ENCODE results near the gene DHRS3.
A peak's percentile ranks its signal among the peaks of the same experiment; 100 is the strongest.

Gene DHRS3

DNA sequence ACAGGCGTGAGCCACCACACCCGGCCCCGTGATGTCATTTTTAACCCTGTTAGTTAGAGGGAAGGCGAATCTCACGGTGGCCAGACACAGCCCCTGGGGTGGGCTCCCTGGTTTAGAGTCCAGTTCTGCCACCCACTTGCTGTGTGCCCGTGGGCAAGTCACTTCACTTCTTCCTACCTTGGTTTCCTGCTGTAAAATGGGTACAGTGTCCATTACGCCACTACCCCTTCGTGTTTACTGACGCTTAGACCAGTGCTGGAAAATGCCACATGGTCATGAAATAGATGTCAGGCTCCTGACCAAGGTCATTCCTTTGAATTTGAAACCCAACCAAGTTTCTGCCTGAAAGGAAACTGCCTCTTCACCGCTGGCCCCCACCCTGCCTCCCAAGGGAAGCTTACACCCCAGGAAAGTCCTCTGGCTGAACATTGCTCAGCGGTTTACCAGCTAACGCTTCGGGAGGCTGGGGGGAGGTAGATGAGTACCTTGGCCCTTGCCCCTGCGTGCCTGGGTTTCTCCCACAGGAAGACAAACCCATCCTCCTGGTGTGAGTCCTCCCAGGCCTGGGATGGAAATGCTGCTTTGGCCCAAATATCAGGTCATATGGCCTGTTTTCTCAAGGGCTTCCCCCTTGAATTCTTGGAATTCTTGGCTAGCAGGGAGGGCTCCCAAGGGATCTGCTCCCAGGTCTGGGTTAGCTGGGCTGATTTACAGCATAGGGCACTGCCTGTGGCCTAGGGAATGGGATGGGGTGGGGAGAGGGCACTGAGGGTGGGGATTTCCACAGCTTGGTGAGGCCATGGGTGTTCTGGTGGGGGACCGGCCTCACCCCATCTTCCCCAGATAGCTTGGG is 18.3 kb upstream of the DHRS3 start:
- DNase-seq = no peak

GRCh38 chr1:12634696-12635202 is 16.7 kb upstream of the DHRS3 start:
- DNase-seq = no peak

DNA sequence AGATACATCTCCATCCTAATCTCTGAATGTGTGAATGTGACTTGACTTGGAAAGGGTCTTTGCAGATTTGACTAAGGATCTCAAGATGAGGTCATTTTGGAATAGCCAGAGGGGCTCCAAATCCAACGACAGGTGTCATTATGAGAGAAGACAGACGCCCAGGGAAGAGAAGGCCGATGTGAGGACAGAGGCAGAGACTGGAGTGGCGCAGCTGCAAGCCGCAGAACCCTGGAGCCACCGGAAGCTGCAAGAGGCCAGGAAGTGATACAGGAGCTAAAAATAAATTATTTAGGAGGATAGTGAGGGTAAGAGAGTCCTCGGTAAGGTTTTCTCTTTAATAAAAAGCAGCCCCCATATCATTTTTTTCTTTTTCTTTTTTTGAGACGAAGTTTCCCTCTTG is 16.1 kb upstream of the DHRS3 start:
- DNase-seq = no peak

DNA sequence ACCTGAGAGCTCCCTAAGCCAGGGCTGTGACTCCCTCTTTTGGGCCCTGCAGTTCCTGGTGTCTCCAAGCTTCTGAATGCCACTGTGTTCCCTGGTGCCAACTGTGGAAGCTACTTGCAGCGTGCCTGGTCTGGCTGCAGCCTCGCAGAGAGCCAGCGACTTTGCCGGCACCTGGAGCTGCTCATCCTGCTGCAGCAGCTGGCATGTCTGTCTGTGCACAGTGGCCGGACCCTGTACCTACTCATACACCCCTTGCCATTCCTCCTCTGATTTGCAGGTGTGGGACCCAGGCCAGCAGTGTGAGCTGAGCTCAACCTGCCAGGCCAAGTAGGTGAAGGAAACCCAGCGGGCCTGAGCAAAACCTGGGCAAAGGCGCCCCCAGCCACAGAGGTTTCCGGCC is 13.6 kb upstream of the DHRS3 start:
- no peak for DNase-seq

DNA sequence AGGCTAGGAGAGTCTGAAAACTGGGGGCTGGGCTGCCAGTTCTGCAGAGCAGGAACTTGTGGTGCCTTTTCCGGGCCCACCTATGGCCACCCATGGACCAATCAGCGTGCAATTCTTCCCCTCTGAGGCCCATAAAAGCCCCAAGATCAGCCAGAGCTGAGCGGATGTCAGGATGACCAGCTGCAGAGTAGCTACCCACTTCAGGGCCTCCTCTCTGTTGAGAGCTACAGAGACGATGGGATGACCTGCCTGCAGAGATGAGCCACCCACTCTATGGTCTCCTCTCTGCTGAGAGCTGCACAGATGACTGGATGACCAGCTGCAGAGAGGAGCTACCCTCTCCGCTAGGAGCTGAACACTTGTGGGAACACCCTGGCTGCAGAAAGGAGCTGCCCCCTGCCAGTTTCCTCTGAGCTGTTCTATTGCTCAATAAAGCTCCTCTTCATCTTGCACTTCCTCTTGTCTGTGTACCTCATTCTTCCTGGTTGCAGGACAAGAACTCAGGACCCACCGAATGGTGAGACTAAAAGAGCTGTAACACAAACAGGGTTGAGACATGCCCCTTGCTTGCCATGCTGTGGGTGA is 13.0 kb upstream of the DHRS3 start:
- DNase-seq = peak; percentile 34

DNA sequence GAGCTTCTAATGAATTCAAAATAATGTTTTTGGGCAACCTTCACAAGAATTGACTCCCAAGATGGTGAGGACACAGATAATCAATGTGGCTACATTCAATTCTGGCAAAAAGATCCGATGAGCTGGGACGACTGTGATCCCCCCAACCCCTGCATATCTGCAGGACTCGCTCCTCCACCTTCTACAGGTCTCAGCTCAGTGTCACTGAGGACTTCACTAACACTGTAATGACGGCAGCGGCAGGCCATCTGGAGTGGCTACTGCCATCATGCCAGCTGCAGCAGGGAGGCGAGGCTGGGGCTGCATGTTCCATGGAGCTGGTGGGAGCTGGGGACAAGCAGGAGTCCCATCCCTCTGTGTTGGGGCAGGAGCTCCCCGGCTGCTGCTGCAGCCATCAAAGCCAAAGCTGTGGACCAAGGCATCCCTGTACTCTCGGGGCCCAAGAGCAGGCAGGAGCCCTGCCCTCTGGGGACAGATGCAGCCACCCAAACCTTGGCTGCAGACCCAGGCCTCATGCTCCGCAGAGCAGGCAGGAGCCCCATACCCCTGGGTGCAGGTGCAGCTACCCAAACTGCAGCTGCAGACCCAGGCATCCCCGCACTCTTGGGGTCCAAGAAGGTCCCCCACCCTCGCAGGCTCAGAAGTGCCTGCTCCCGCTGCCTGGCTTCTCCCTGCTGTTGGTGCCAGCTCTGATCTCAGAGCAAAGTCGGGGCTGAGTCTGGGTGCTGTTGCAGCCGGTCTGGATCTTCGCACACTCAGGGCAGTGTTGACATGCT is 12.2 kb upstream of the DHRS3 start:
- no peak for DNase-seq

DNA sequence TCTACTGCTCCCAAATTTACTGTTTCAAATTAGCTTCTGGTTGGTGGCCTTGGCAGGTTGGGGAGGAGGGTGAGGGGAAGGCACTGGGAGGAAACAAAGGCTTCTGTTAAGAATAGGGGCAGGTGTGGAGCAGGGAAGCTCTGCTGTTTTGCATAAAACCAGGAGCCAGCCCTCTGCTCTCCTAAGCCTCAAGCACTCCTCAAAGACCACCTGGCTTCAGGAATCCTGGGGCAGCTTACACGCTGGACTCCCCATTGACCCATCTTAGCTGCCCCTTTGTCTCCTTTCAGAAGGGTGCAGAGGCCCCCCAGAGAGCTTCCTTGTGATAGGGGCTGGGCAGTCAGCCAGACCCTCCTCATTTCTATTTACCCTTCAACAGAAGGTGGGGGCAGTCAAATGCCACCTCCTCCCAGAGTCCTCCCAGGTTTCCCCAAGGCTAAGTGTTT is 11.5 kb upstream of the DHRS3 start:
- no peak for DNase-seq

- DNase-seq = no peak
Measured at GRCh38 chr1:12627296-12627695, 9.3 kb upstream of the DHRS3 start.

DNA sequence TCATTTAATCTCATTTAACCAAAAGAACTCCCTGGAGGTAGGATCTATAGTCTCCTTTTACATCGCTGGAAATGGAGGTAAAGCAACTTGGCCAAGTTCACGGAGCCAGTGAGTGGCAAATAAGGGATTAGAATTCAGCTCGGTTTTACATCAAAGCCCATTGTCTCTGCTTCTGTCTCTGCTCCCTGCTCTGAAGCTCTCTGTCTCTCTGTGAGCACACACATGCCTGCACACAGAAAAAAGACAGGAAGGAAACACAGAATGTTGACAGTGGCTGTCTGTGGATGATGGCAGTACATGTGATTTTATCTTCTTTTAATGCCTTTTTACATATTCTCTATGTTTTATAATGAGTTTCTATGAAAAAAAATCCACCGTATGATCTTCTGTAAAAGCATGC is 8.9 kb upstream of the DHRS3 start:
- no peak for DNase-seq

GRCh38 chr1:12625276-12625675 is 7.3 kb upstream of the DHRS3 start:
- no peak for DNase-seq

DNA sequence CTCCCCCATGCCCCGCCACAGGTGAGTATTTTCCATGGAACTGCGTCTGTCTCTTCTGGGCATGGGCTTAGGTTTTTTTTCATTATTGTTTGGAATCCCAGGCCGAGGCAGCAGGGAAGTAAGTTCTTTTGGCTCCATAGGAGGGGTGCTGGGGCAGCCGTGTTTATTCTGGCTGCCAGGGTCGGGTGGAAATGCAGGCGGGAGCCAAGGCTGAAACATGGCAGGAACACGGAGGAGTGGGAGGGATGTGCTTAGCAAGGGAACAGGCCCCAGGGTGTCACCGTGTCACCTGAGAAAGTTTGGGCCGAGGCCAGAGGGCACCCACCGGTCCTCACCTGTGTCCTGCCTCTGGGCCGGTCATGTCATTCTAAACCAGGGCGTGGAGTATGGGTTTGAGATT is 4.5 kb upstream of the DHRS3 start:
- no peak for DNase-seq

DNA sequence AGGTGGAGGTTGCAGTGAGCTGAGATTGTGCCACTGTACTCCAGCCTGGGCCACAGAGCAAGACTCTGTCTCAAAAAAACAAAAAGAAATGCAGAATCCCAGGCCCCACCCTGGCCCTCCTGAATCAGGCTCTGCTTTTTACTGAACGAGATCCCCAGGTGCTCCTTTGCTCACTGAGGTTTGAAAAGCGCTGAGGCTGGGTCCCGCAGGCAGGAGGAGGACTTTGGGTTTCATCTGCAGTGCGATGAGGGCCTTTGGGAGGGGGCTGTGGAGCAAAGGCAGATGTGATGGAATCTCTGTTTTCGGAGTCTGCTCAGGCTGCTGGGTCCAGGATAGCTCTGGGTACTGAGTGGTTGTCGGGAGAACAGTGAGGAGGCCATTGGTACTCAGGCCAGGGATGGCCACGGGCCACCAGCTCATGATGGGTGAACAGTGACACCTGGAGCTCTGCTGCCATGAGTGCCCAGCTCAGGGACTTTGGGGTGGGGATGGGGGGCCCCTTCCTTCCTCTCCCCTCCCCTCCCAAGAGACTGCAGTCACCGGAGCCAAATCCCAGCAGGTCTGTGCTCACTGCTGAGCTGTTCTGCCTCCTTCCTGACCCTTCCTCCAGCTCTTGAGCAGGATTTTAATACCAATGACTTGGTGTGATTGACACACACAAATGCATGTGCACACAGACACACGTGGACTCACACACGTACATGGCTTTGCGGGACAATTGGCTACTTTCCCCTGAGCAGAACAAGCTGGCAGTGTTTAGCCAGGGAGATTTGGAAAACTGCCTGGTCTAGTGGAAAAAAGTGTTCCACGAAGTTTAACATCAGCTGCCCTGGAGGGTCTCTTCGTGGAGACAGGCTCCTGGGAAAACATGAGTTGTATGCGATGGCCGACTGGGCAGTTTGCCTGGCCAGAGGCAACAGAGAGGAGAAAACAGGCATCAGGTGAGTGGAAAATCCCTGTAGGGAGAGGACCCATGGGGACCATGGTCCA is 3.6 kb upstream of the DHRS3 start:
- no peak for DNase-seq

DNA sequence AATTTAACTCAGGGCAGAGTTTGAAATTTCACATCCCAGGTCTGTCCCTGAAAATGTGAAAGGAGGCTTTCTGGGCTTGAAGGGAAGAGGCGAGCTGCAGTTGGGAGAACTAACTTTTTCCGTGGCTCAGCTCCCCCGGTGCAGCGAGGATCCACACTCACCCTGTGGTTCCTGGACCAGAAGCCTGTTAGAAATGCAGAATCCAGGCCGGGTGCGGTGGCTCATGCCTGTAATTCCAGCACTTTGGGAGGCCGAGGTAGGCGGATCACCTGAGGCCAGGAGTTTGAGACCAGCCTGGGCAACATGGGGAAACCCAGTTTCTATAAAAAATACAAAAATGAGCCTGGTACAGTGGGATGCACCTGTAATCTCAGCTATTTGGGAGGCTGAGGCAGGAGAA is 2.9 kb upstream of the DHRS3 start:
- no peak for DNase-seq

DNA sequence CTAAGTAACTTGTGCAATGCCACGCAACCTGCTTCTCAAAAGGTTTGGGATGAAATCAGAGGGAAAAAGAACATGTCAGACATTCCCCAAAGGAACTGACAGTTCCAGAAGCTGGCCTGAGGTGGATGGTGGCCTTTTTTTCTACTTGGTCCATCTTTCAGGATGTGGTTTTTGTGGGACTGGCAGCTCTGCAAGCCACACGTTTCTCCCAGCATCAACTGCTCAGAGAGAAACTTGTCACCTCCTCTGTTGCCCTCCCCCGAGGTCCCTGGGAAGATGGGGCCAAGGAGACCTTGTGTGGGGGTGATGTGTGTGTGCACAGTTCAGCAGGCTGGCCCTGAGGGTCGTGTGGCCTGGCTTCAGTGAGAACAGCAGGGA is 2.5 kb upstream of the DHRS3 start:
- no peak for DNase-seq

- peak; percentile 74 for DNase-seq
Measured at GRCh38 chr1:12619792-12620487, 1.9 kb upstream of the DHRS3 start.

GRCh38 chr1:12618965-12619791 is 1.2 kb upstream of the DHRS3 start:
- DNase-seq = peak; percentile 53

DNA sequence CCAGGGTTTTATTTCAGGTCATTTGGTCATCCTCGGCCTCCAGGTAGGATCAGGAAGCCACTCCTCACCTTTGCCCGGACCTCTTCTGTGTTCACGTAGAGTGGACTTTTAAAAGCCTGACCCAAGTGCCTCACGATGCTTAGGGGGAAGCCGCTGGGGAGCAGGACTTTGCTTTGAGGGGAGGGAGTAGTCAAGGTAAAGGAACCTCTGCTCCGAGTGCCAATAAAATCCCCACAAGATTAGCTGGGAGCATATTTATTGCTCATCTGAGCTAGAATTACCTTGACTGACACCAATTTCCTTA is 603 bp upstream of the DHRS3 start:
- no peak for DNase-seq

GRCh38 chr1:12617511-12617900 is 504 bp downstream of the DHRS3 start:
- DNase-seq = peak; percentile 44

DNA sequence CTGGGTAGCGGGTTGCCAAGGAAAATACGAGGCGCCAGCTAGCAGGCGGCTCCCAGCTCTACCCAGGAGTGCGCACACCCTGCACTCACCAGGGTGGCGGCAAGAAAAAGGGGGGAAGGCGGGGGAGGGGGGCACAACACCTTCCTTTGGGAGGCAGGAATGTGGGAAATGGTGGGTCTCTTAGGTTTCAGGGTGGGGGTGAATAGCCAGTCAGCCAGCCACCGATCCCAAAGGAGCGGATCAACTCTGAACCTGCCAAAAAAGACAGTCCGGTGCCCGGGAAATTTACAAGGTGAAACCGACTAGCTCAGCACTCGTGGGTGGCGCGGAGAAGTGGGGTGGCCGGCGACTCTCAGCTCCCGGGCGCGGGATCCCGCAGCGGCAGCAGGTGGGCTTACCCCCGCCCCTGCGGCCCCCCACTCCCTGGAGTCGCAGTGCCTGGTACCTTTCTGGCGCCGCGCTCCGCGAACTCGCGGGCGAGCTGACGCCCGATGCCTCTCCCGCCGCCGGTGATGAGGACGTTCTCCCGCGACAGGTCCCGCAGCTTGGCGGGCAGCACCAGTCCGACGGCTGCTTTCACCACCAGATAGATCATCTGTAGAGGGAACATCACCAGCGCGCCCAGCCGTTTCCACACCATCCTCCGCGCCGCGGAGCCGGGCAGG is 1.2 kb downstream of the DHRS3 start:
- no peak for DNase-seq

All from CD4-positive, alpha-beta T cell treated with Interleukin-15 for 1 hour (primary cell).